ENCODE measurements around the gene MAFF. TPM values are rescaled to one million over a fixed set of nuclear protein-coding genes. Genes with fewer than 3 reads are reported as not detected.

The MAFF gene
- total RNA-seq, 1 experiment from 2014 or later: 5.8 TPM

DNA sequence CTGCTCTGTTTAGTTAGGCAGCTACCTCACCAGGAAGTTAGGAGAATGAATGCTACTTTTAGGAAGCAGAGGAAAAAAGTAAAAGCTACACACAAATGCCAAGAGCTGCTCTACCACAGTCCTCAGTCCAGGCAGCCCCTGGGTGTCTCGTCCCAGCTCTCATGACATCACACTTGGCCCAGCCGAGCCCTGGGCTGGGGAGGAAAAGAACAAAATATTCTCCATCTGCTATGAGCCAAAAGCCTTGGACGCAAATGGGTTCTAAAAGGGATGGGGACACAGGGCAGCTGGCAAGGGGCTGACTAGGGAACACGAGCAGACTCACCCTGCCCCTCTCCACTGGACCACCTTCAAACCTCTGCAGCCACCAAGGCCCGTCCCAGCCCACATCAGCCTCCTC lies 44.9 kb downstream of the MAFF start:
- H3K4ac ChIP-seq (ENCODE audit: low read depth, low read length): no peak overlapping the region
- H3K4me3 Mint-ChIP-seq: no peak overlapping the region

More for the DNA sequence above, 44.9 kb downstream of the MAFF start:
- TF ChIP-seq, protein P1, sequence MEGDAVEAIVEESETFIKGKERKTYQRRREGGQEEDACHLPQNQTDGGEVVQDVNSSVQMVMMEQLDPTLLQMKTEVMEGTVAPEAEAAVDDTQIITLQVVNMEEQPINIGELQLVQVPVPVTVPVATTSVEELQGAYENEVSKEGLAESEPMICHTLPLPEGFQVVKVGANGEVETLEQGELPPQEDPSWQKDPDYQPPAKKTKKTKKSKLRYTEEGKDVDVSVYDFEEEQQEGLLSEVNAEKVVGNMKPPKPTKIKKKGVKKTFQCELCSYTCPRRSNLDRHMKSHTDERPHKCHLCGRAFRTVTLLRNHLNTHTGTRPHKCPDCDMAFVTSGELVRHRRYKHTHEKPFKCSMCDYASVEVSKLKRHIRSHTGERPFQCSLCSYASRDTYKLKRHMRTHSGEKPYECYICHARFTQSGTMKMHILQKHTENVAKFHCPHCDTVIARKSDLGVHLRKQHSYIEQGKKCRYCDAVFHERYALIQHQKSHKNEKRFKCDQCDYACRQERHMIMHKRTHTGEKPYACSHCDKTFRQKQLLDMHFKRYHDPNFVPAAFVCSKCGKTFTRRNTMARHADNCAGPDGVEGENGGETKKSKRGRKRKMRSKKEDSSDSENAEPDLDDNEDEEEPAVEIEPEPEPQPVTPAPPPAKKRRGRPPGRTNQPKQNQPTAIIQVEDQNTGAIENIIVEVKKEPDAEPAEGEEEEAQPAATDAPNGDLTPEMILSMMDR (conservative IDR thresholded peaks at IDR 0.05): no peak
- Histone ChIP-seq H3T11ph (ENCODE audit: low read length) (no peak overlapping the region), H3K23me2 (ENCODE audit: insufficient read length, low read depth, low read length, poor library complexity, severe bottlenecking) (no peaks in the 10 kb centered on the region), H2BK12ac (ENCODE audit: insufficient read length, low read depth, low read length) (no peak overlapping the region), H2BK15ac (ENCODE audit: low read depth, low read length) (no peak overlapping the region), H3K4me1 (ENCODE audit: insufficient read depth, low read length) (no peaks in the 10 kb centered on the region), H4K91ac (ENCODE audit: insufficient read length, low read depth, low read length) (no peak overlapping the region), H3K9ac (ENCODE audit: extremely low read depth, insufficient read length, low read length) (no peak overlapping the region), H3K23ac (ENCODE audit: insufficient read length, low read depth, low read length) (no peak overlapping the region), H4K8ac (replicated peaks; ENCODE audit: insufficient read length, low read depth, low read length) (no peak overlapping the region), H3K14ac (ENCODE audit: insufficient read depth, low read length) (no peak overlapping the region), H2AFZ (ENCODE audit: low read length) (no peak overlapping the region), H3K9me3 (ENCODE audit: control insufficient read depth, low read depth, low read length) (no peaks in the 10 kb centered on the region), H3K18ac (ENCODE audit: insufficient read length, low read depth, low read length) (no peak overlapping the region), H3K27ac (ENCODE audit: insufficient read length, low read depth, low read length) (no peak overlapping the region), H3K27me3 (ENCODE audit: insufficient read depth, low read length) (no peaks in the 10 kb centered on the region), H3K79me2 (ENCODE audit: insufficient read depth, low read length) (peaks cover 3% of the 10 kb centered on the region; the same call in 1 of the 2 replicates), H2BK20ac (ENCODE audit: low read depth, low read length, poor library complexity, severe bottlenecking) (no peak overlapping the region), H2BK120ac (ENCODE audit: low read depth, low read length, poor library complexity, severe bottlenecking) (no peak overlapping the region), H3K79me1 (ENCODE audit: insufficient read depth, low read depth, low read length, poor library complexity, severe bottlenecking) (no peaks in the 10 kb centered on the region), H3K4me2 (ENCODE audit: insufficient read depth, insufficient read length, low read length) (no peak overlapping the region), H2AK5ac (ENCODE audit: insufficient read length, low read length) (no peak overlapping the region), H2BK5ac (ENCODE audit: insufficient read length, low read length) (no peak overlapping the region), H3K56ac (ENCODE audit: insufficient read length, low read depth, low read length) (no peak overlapping the region), H4K5ac (ENCODE audit: insufficient read length, low read depth, low read length) (no peak overlapping the region), H4K20me1 (ENCODE audit: control insufficient read depth, insufficient read depth, insufficient read length) (no peaks in the 10 kb centered on the region)
- H3K36me3 Mint-ChIP-seq (ENCODE audit: insufficient read depth in 1 of 3, low read depth in 3 of 3): peaks cover 21 to 56% (median 35%) of the 10 kb centered on the region in 3 experiments
- 0 out of 5 replicates have a peak, but pooled peaks cover 0 to 2% of the 10 kb centered on the region in 2 experiments for H3K9me3 Mint-ChIP-seq
- no CpG with 5 or more reads among the region's 5 CpGs for WGBS (ENCODE audit: extremely low coverage, insufficient read length, low lambda C conversion rate)
- H3K4me1 Mint-ChIP-seq: peaks cover 11 to 19% of the 10 kb centered on the region in 2 experiments
- H3K27me3 Mint-ChIP-seq (ENCODE audit: low read depth): no peaks in the 10 kb centered on the region
- no peak for DNase-seq
- 0 out of 7 replicates have a peak overlapping the region, but pooled peaks of 1 of the 3 experiments have one; percentile 9 for H3K27ac Mint-ChIP-seq
